ENCODE measurements around the gene SLC7A9.

SLC7A9 gene

DNA sequence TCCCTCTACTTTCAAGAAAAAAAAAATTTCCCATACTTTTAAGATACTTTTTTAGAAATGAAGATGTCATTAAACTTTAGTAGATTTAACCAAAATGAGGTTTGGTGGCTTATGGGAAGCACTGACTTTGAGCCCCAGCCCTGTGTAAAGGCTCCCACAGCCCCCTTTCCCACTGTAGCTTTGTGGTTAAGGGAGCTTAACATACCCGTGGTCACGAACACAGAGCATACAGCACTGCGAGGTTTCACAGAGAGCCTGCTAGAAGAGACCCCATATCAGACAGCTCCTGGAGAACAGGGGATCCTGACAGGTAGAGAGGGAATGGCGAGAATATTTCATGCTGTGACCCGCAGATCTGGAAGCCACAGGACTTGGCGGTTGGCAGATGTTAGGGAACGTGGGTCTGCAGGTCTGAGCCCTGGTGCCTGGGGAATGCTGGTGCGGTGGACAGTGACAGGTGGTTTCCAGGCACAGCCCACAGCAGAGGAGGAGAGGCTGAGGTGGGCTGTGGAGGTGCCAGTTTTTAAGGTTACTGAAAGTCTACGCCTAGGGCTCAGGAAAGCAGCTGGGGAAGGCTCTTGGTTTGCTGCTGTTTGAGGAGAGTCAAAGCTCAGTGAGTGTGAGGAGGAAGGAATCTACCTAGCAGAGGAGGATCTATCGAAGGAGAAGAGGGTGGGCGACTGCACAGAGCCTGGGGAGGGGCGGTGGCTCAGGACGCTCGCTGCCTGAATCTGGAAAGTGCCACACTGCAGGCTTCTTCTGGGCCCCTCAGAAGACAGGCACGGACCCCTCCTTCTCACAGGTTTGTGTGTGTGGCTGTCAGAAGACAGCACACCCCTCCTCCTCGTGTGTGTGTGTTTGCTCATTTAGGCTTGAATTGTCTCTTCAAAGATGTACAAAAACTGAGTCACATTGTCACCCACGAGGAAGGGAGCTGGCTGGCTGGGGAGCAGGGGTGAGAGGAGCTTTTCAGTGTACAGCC, 49.9 kb downstream of the SLC7A9 start:
- Histone ChIP-seq H3K9ac (ENCODE audit: low read depth in 1 of 2, low read length in 2 of 2) (no peak overlapping the region), H3K4me1 (ENCODE audit: control insufficient read depth in 1 of 2, insufficient read depth in 2 of 2, low read length in 2 of 2) (peaks cover 3 to 14% of the 10 kb centered on the region in 2 donors), H3K4me3 (ENCODE audit: low read depth in 1 of 2, low read length in 2 of 2) (no peak overlapping the region), H3K9me3 (ENCODE audit: control insufficient read depth in 1 of 2, low read length in 2 of 2) (no peaks in the 10 kb centered on the region), H3K27me3 (ENCODE audit: control insufficient read depth in 1 of 2, insufficient read depth in 2 of 2, low read length in 2 of 2) (peaks cover 0 to 5% of the 10 kb centered on the region in 2 donors), H3K27ac (ENCODE audit: low read depth, low read length) (no peak overlapping the region), H3K36me3 (ENCODE audit: control insufficient read depth in 1 of 2, insufficient read depth in 2 of 2, low read length in 2 of 2) (no peaks in the 10 kb centered on the region)

DNA sequence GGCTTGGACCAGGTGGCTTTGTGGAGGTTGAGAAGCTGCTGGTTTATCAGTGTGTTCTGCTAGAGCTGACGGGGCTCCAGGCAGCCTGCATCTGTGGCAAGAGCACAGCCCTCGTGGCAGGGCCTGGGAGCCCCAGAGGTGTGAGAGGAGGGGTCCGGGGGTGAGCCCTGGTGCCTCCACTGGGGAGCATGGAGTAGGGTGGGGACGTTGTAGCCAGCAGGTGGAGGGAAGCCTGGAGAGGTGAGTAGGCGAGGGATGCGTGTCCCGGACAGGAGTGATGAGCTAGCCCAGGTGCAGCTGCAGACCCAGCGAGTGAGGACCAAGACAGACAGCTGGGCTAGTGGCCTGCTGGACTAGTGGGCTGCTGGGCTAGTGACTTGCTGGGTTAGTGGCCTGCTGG, 51.0 kb downstream of the SLC7A9 start:
- Histone ChIP-seq H3K36me3 (ENCODE audit: control insufficient read depth in 1 of 2, insufficient read depth in 2 of 2, low read length in 2 of 2) (no peaks in the 10 kb centered on the region), H3K9me3 (ENCODE audit: control insufficient read depth in 1 of 2, low read length in 2 of 2) (no peaks in the 10 kb centered on the region), H3K4me3 (ENCODE audit: low read depth in 1 of 2, low read length in 2 of 2) (no peak overlapping the region), H3K4me1 (ENCODE audit: control insufficient read depth in 1 of 2, insufficient read depth in 2 of 2, low read length in 2 of 2) (peaks cover 3 to 14% of the 10 kb centered on the region in 2 donors), H3K27me3 (ENCODE audit: control insufficient read depth in 1 of 2, insufficient read depth in 2 of 2, low read length in 2 of 2) (peaks cover 0 to 5% of the 10 kb centered on the region in 2 donors), H3K9ac (ENCODE audit: low read depth in 1 of 2, low read length in 2 of 2) (no peak overlapping the region), H3K27ac (ENCODE audit: low read depth, low read length) (no peak overlapping the region)

DNA sequence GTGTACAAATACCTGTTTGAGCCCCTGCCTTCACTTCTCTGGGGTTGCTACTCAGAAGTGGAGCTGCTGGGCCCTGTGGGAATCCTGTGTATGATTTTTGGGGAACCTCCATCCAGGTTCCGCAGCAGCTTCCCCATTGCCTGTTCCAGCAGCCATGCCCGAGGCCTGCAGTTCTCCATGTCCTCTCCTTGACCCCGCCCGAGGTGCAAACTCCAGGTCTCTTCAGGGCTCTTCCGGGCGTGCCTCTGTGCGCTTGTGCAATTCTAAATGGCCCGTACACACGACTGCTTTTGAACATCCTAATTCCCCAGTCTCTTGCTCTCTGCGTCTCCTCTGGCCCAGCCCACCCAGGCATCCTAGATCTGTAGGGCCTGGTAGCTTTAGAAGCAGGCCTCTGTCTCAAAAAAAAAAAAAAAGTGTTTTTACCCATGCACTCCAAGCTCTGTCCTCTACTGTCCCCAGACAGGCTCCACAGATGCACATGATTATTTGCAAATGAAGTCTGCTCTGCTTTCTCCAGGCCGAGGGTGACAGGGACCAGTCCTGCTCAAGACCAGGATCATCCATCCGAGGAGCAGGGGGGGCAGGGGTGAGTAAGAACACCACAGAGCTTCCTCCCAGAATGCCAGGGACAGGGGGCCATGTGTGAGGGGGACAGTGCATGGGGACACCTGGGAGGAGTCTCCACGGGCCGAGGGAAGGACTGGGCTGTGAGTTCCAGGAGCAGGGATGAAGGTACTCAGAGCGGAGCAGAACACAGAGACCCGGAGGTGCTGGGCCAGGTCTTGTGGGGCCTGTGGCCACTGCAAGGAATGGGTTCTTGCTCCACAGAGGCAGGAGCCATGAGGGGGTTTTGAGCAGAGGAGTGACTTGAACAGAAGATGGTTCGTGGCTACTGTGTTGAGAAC, 51.7 kb downstream of the SLC7A9 start:
- no peaks in the 10 kb centered on the region for H3K9me3 ChIP-seq (ENCODE audit: control insufficient read depth in 1 of 2, low read length in 2 of 2)
- no peak overlapping the region for H3K27ac ChIP-seq (ENCODE audit: low read depth, low read length)
- H3K36me3 ChIP-seq (ENCODE audit: control insufficient read depth in 1 of 2, insufficient read depth in 2 of 2, low read length in 2 of 2): no peaks in the 10 kb centered on the region
- no peaks in the 10 kb centered on the region for H3K27me3 ChIP-seq (ENCODE audit: control insufficient read depth in 1 of 2, insufficient read depth in 2 of 2, low read length in 2 of 2)
- peaks cover 3 to 14% of the 10 kb centered on the region in 2 donors for H3K4me1 ChIP-seq (ENCODE audit: control insufficient read depth in 1 of 2, insufficient read depth in 2 of 2, low read length in 2 of 2)
- no peak overlapping the region for H3K4me3 ChIP-seq (ENCODE audit: low read depth in 1 of 2, low read length in 2 of 2)
- H3K9ac ChIP-seq (ENCODE audit: low read depth in 1 of 2, low read length in 2 of 2): no peak overlapping the region

DNA sequence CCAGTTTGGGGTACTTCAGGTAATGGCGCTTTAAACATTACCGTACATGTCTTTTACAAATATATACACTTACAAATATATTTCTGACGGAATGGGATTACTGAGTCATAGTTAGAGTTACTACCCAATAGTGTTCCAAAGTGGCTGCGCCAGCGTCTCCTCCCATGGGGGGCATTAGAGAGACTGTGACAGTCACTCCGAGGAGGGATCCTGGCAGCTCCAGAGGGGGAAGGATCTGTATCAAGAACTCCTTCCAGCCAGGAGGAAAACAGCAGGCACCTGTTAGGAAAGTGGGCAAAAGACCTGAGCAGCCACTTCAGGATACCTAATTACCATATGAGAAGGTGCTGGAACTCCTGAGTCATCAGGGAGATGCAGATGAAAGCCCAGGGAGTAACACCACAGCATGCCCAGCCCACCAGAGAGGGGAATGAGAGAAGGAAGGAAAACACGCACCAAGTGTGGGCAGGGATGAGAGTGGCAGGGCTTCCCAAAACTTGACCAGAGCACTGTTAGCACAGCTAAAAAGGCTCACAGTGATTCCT, 52.9 kb downstream of the SLC7A9 start:
- H3K4me3 ChIP-seq (ENCODE audit: low read depth in 1 of 2, low read length in 2 of 2): no peak overlapping the region
- H3K27ac ChIP-seq (ENCODE audit: low read depth, low read length): no peak overlapping the region
- no peaks in the 10 kb centered on the region for H3K36me3 ChIP-seq (ENCODE audit: control insufficient read depth in 1 of 2, insufficient read depth in 2 of 2, low read length in 2 of 2)
- no peak overlapping the region for H3K9ac ChIP-seq (ENCODE audit: low read depth in 1 of 2, low read length in 2 of 2)
- no peaks in the 10 kb centered on the region for H3K27me3 ChIP-seq (ENCODE audit: control insufficient read depth in 1 of 2, insufficient read depth in 2 of 2, low read length in 2 of 2)
- no peaks in the 10 kb centered on the region for H3K9me3 ChIP-seq (ENCODE audit: control insufficient read depth in 1 of 2, low read length in 2 of 2)
- H3K4me1 ChIP-seq (ENCODE audit: control insufficient read depth in 1 of 2, insufficient read depth in 2 of 2, low read length in 2 of 2): peaks cover 3 to 14% of the 10 kb centered on the region in 2 donors

DNA sequence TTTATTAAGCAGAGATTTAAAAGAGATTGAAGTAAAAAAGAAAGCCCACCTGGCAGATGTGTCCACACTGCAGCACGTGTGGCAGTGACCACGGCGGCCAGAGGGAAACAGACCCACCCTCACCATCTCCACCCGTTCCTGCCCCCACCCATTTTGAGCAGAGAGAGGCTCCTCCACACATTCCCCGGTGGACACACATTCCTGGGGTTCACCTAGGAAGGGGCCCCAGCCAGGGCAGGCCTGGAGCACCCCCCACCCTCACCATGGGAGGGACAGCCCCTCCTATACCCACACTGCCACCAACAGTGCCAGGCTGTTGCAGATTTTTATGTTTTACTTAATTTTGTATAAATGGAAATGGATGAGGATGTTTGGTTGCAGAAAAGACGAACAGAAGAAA, 54.9 kb downstream of the SLC7A9 start:
- peaks cover 0 to 8% of the 10 kb centered on the region in 2 donors for H3K4me1 ChIP-seq (ENCODE audit: control insufficient read depth in 1 of 2, insufficient read depth in 2 of 2, low read length in 2 of 2)
- no peaks in the 10 kb centered on the region for H3K27me3 ChIP-seq (ENCODE audit: control insufficient read depth in 1 of 2, insufficient read depth in 2 of 2, low read length in 2 of 2)
- no peak overlapping the region for H3K4me3 ChIP-seq (ENCODE audit: low read depth in 1 of 2, low read length in 2 of 2)
- H3K9ac ChIP-seq (ENCODE audit: low read depth in 1 of 2, low read length in 2 of 2): no peak overlapping the region
- H3K36me3 ChIP-seq (ENCODE audit: control insufficient read depth in 1 of 2, insufficient read depth in 2 of 2, low read length in 2 of 2): no peaks in the 10 kb centered on the region
- H3K9me3 ChIP-seq (ENCODE audit: control insufficient read depth in 1 of 2, low read length in 2 of 2): no peaks in the 10 kb centered on the region
- H3K27ac ChIP-seq (ENCODE audit: low read depth, low read length): no peak overlapping the region

DNA sequence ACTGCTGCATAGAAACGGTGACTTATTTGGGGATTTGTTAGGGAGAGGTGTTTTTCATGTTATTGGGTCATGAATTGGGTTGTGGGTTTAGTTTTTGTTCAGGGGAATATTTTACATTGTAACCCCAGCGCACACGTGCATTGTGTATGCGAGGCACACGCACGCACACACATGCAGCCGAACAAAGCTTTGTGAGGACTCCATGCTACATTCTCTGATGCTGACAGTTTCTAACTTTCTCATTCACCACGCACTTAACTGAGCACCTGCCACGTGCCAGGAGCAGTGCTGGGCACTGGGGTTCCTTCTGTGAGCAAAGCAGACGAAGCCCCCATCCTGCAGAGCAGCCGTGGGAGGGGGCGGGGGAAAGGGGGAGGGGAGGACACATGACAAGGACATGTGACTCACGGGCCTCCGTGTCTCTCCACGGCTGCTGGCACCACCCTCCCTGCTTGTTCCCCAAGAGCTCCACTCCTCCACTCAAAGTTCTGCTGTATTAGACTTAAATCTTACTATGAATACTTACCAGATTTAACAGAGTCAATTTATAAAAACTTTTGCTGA, 55.6 kb downstream of the SLC7A9 start:
- H3K27me3 ChIP-seq (ENCODE audit: control insufficient read depth in 1 of 2, insufficient read depth in 2 of 2, low read length in 2 of 2): no peaks in the 10 kb centered on the region
- H3K36me3 ChIP-seq (ENCODE audit: control insufficient read depth in 1 of 2, insufficient read depth in 2 of 2, low read length in 2 of 2): no peaks in the 10 kb centered on the region
- no peak overlapping the region for H3K9ac ChIP-seq (ENCODE audit: low read depth in 1 of 2, low read length in 2 of 2)
- no peak overlapping the region for H3K4me3 ChIP-seq (ENCODE audit: low read depth in 1 of 2, low read length in 2 of 2)
- no peak overlapping the region for H3K27ac ChIP-seq (ENCODE audit: low read depth, low read length)
- H3K9me3 ChIP-seq (ENCODE audit: control insufficient read depth in 1 of 2, low read length in 2 of 2): no peaks in the 10 kb centered on the region
- peaks cover 5 to 8% of the 10 kb centered on the region in 2 donors for H3K4me1 ChIP-seq (ENCODE audit: control insufficient read depth in 1 of 2, insufficient read depth in 2 of 2, low read length in 2 of 2)

DNA sequence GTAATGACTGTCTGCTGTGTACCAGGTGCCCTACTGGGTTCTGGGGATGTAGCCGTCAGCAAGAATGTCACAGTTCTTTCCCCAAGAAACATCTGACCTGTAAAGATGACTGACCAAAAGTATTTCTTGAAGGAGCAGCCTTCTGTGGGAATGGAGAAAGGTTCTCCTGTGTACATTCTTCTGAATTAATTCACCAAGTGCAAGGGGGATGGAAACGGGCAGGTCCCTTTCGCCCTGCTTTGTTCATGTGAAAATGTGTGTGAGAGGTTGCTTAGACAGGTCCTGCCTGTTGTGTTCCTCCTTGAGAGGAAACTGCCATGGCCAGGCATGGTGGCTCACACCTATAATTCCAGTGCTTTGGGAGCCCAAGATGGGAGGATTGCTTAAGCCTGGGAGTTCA, 57.0 kb downstream of the SLC7A9 start:
- no peak overlapping the region for H3K27ac ChIP-seq (ENCODE audit: low read depth, low read length)
- no peaks in the 10 kb centered on the region for H3K9me3 ChIP-seq (ENCODE audit: control insufficient read depth in 1 of 2, low read length in 2 of 2)
- H3K36me3 ChIP-seq (ENCODE audit: control insufficient read depth in 1 of 2, insufficient read depth in 2 of 2, low read length in 2 of 2): no peaks in the 10 kb centered on the region
- H3K9ac ChIP-seq (ENCODE audit: low read depth in 1 of 2, low read length in 2 of 2): no peak overlapping the region
- H3K4me3 ChIP-seq (ENCODE audit: low read depth in 1 of 2, low read length in 2 of 2): no peak overlapping the region
- no peaks in the 10 kb centered on the region for H3K27me3 ChIP-seq (ENCODE audit: control insufficient read depth in 1 of 2, insufficient read depth in 2 of 2, low read length in 2 of 2)
- H3K4me1 ChIP-seq (ENCODE audit: control insufficient read depth in 1 of 2, insufficient read depth in 2 of 2, low read length in 2 of 2): peaks cover 4 to 5% of the 10 kb centered on the region in 2 donors

DNA sequence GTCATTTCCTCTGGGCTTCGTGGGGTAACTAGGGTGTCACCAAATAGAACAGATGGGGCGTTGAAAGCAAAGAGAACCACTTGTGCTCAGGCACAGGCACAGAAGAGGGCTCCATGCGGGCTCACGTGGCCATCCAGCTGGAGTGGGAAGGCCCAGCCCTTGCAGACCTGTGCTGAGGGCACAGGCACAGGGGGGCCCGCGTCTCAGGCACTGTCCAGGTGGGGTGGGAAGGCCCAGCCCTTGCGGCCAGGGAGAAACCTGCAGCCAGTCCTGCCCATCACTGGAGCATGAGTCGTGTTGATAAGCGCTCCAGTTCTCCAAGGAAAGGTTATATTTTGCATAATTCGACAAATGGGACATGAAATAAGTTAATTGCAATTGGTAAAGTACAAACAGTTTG, 57.5 kb downstream of the SLC7A9 start:
- Histone ChIP-seq H3K9ac (ENCODE audit: low read depth in 1 of 2, low read length in 2 of 2) (no peak overlapping the region), H3K36me3 (ENCODE audit: control insufficient read depth in 1 of 2, insufficient read depth in 2 of 2, low read length in 2 of 2) (no peaks in the 10 kb centered on the region), H3K27ac (ENCODE audit: low read depth, low read length) (no peak overlapping the region), H3K27me3 (ENCODE audit: control insufficient read depth in 1 of 2, insufficient read depth in 2 of 2, low read length in 2 of 2) (no peaks in the 10 kb centered on the region), H3K9me3 (ENCODE audit: control insufficient read depth in 1 of 2, low read length in 2 of 2) (no peaks in the 10 kb centered on the region), H3K4me1 (ENCODE audit: control insufficient read depth in 1 of 2, insufficient read depth in 2 of 2, low read length in 2 of 2) (peaks cover 0 to 5% of the 10 kb centered on the region in 2 donors), H3K4me3 (ENCODE audit: low read depth in 1 of 2, low read length in 2 of 2) (no peak overlapping the region)

DNA sequence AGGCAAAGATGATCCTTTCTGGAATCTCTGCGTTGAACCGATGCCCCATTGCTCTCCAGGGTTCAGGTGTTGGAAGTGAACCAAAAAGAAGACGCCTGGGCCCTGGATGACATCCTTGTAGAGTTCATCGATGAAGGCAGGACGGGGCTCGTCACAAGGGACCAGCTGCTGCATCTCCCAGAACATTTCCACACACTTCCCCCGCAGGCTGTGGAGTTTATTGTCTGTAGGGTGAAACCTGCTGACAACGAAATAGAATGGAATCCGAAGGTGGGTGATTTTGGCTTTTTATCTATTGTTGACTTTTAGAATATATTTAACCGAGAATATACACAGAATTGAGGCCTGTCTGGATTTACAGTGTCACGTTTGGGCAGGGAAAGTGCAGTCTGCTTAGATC, 58.4 kb downstream of the SLC7A9 start:
- H3K9ac ChIP-seq (ENCODE audit: low read depth in 1 of 2, low read length in 2 of 2): no peak overlapping the region
- H3K9me3 ChIP-seq (ENCODE audit: control insufficient read depth in 1 of 2, low read length in 2 of 2): no peaks in the 10 kb centered on the region
- H3K27me3 ChIP-seq (ENCODE audit: control insufficient read depth in 1 of 2, insufficient read depth in 2 of 2, low read length in 2 of 2): no peaks in the 10 kb centered on the region
- H3K4me3 ChIP-seq (ENCODE audit: low read depth in 1 of 2, low read length in 2 of 2): no peak overlapping the region
- H3K27ac ChIP-seq (ENCODE audit: low read depth, low read length): no peak overlapping the region
- no peaks in the 10 kb centered on the region for H3K36me3 ChIP-seq (ENCODE audit: control insufficient read depth in 1 of 2, insufficient read depth in 2 of 2, low read length in 2 of 2)
- H3K4me1 ChIP-seq (ENCODE audit: control insufficient read depth in 1 of 2, insufficient read depth in 2 of 2, low read length in 2 of 2): peaks cover 0 to 5% of the 10 kb centered on the region in 2 donors
